Fibroblast of pulmonary artery (primary cell): ENCODE results near the gene ATAD3A.

ENCODE experiments used
- DNase-seq: peaks from one replicate; pipeline ENCODE4 v3.0.0-alpha.2; 2010; ENCODE audit warnings: low read depth
- H3K4me3 ChIP-seq: replicated peaks from 2 replicates; pipeline ENCODE4 v1.5.1; 2011; ENCODE audit warnings: low read depth, mild to moderate bottlenecking, control low read depth, low read length, moderate library complexity
- CTCF ChIP-seq: IDR thresholded peaks from 2 replicates; pipeline ENCODE4 v1.5.1; 2011; ENCODE audit warnings: mild to moderate bottlenecking, control low read depth, low read length, inconsistent platforms; ENCODE audit errors: missing control alignments

The ATAD3A gene

GRCh38 chr1:1578371-1578940 lies 66.5 kb downstream of the ATAD3A start:
- no peak for TF ChIP-seq CTCF
- DNase-seq = no peak
- H3K4me3 ChIP-seq = no peak overlapping the region

- no peak for DNase-seq
- no peak for TF ChIP-seq CTCF
Observed at GRCh38 chr1:1582585-1583346, 70.8 kb downstream of the ATAD3A start.

GRCh38 chr1:1583347-1584010 lies 71.5 kb downstream of the ATAD3A start:
- no peak for TF ChIP-seq CTCF
- DNase-seq = no peak
- no peak overlapping the region for H3K4me3 ChIP-seq

More at GRCh38 chr1:1582585-1583346, 70.8 kb downstream of the ATAD3A start:
- H3K4me3 ChIP-seq = no peak overlapping the region
